ENCODE data around the gene CD300H. TPM values are rescaled to one million over a fixed set of nuclear protein-coding genes. Genes with fewer than 3 reads are reported as not detected.

Gene CD300H
- total and polyA plus RNA-seq, 8 donors = 0.32 to 0.76 (median 0.64) TPM; not detected in 5

DNA sequence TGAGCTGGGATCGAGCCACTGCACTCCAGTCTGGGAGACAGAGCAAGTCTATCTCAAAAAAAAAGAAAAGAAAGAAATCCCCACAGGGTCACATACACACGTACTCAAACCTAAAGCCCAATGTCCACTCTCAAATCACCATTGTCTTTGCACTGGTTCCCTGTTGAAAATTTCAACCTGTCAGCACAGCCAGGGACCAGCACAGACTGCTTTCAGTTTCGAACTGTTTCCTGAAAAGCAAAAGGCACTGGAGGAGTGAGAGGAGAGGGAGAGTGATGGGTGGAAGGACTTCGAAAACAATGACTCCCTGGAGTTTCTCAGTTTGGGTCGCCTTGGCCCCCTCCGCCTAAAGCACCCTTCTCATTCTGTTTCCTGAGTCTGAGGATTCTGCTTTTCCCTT lies 12.4 kb downstream of the CD300H start:
- intact Hi-C loops (cut with DNase I) = no loop called here
- no peaks in the 10 kb centered on the region for H3K4me1 ChIP-seq
- H3K9me3 ChIP-seq = no peaks in the 10 kb centered on the region
- no peak for DNase-seq
- peaks cover 0 to 4% of the 10 kb centered on the region in 2 donors for H3K27me3 ChIP-seq
- TF ChIP-seq, protein P1, sequence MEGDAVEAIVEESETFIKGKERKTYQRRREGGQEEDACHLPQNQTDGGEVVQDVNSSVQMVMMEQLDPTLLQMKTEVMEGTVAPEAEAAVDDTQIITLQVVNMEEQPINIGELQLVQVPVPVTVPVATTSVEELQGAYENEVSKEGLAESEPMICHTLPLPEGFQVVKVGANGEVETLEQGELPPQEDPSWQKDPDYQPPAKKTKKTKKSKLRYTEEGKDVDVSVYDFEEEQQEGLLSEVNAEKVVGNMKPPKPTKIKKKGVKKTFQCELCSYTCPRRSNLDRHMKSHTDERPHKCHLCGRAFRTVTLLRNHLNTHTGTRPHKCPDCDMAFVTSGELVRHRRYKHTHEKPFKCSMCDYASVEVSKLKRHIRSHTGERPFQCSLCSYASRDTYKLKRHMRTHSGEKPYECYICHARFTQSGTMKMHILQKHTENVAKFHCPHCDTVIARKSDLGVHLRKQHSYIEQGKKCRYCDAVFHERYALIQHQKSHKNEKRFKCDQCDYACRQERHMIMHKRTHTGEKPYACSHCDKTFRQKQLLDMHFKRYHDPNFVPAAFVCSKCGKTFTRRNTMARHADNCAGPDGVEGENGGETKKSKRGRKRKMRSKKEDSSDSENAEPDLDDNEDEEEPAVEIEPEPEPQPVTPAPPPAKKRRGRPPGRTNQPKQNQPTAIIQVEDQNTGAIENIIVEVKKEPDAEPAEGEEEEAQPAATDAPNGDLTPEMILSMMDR (IDR thresholded peaks at IDR 0.05) = no peak
- H3K36me3 ChIP-seq = no peaks in the 10 kb centered on the region
- H3K27ac ChIP-seq = no peak overlapping the region
- ATAC-seq = peak; percentile 32
- H3K4me3 ChIP-seq = no peak overlapping the region

GRCh38 chr17:74552037-74552436 lies 15.3 kb downstream of the CD300H start:
- TF ChIP-seq, protein P1 (IDR thresholded peaks at IDR 0.05) = no peak
- no peak overlapping the region for H3K27ac ChIP-seq

GRCh38 chr17:74550602-74551001 lies 16.7 kb downstream of the CD300H start:
- DNase-seq (no peak), ATAC-seq (no peak)
- intact Hi-C loops (cut with DNase I) = no loop called here

More at GRCh38 chr17:74552037-74552436, 15.3 kb downstream of the CD300H start:
- H3K4me3 ChIP-seq = no peak overlapping the region
- H3K36me3 ChIP-seq = no peaks in the 10 kb centered on the region
- H3K9me3 ChIP-seq = no peaks in the 10 kb centered on the region
- peaks cover 0 to 4% of the 10 kb centered on the region in 2 donors for H3K27me3 ChIP-seq
- H3K4me1 ChIP-seq = no peaks in the 10 kb centered on the region
- no peak for DNase-seq
- intact Hi-C loops (cut with DNase I) = no loop called here
- ATAC-seq = no peak

DNA sequence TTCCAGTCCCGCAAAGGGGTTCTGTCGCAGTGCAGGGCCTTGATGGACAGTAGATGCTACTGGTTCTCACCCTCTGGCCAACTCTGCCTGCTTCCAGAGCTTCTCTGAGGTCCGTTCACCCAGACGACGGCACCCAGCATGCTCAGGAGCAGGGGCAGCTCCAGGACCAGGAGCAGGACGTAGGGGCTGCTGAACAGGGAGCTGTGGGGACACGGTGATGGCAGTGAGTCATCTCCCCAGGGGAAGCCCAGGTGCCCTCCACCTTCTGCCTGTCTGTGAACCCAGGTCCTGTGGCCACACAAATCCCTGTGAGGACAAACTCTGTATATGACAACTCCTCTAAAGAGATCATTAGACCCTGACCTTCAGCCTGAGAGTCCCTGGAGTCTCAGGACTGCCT lies 18.0 kb downstream of the CD300H start:
- Histone ChIP-seq H3K27ac (no peak overlapping the region), H3K4me1 (peaks cover 0 to 12% of the 10 kb centered on the region in 2 donors), H3K4me3 (no peak overlapping the region), H3K27me3 (peaks cover 0 to 4% of the 10 kb centered on the region in 2 donors), H3K9me3 (no peaks in the 10 kb centered on the region), H3K36me3 (no peaks in the 10 kb centered on the region)
- DNase-seq (no peak), ATAC-seq (no peak)
- TF ChIP-seq, protein P1 (IDR thresholded peaks at IDR 0.05) = no peak
- intact Hi-C loops (cut with DNase I) = no loop called here

More at GRCh38 chr17:74550602-74551001, 16.7 kb downstream of the CD300H start:
- peaks cover 0 to 5% of the 10 kb centered on the region in 2 donors for H3K4me1 ChIP-seq
- no peak overlapping the region for H3K27ac ChIP-seq
- H3K4me3 ChIP-seq = no peak overlapping the region
- no peaks in the 10 kb centered on the region for H3K9me3 ChIP-seq
- TF ChIP-seq, protein P1 (IDR thresholded peaks at IDR 0.05) = no peak
- peaks cover 0 to 4% of the 10 kb centered on the region in 2 donors for H3K27me3 ChIP-seq
- no peaks in the 10 kb centered on the region for H3K36me3 ChIP-seq

DNA sequence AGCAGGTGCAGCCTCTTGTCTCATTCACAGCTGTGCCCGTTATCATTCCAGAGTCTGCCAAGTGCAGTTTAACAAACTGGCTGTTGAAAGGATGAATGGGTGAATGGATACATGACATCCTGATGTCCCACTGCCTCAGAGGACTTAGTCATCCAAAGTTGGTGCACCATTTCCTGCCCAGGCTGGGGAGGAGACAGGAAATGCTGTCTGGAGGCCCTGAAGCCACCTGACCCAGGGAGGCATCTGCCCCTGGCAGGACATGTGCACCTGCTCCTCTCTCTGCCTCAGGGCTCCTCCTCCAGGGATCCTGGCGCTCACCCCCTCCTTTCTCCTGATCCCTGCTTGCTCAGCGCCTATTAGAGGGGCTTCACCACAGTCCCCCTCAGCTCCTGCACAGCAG lies 19.6 kb downstream of the CD300H start:
- peaks cover 0 to 4% of the 10 kb centered on the region in 2 donors for H3K27me3 ChIP-seq
- H3K36me3 ChIP-seq = no peaks in the 10 kb centered on the region
- intact Hi-C loops (cut with DNase I) = no loop called here
- H3K27ac ChIP-seq = no peak overlapping the region
- H3K4me3 ChIP-seq = no peak overlapping the region
- no peaks in the 10 kb centered on the region for H3K9me3 ChIP-seq
- peaks cover 0 to 14% of the 10 kb centered on the region in 2 donors for H3K4me1 ChIP-seq
- ATAC-seq (no peak), DNase-seq (no peak)
- TF ChIP-seq, protein P1 (IDR thresholded peaks at IDR 0.05) = no peak

Data from left lung (tissue), 10 donors.